GOT3 (cell line): ENCODE data around the gene SLC36A1.
"Not testable (repeated sequence)": the region's sequence is repeated elsewhere in the genome, so short reads cannot be mapped to it uniquely, and the experiment has no call there.

Source experiments
- DNase-seq: peaks from one replicate; lab custom pipeline; 2025; ENCODE audit warnings: mixed read lengths; lab: John Stamatoyannopoulos, UW

The SLC36A1 gene

GRCh38 chr5:151483647-151484046 lies 36.2 kb downstream of the SLC36A1 start:
- DNase-seq = no peak

GRCh38 chr5:151487544-151487943 lies 40.1 kb downstream of the SLC36A1 start:
- no peak for DNase-seq

- DNase-seq = no peak
Observed at GRCh38 chr5:151490627-151491026, 43.2 kb downstream of the SLC36A1 start.

GRCh38 chr5:151491062-151491461 lies 43.7 kb downstream of the SLC36A1 start:
- DNase-seq = no peak

- no peak for DNase-seq
Observed at GRCh38 chr5:151492729-151493128, 45.3 kb downstream of the SLC36A1 start.

GRCh38 chr5:151493665-151494064 lies 46.3 kb downstream of the SLC36A1 start:
- DNase-seq = no peak

GRCh38 chr5:151495320-151495719 lies 47.9 kb downstream of the SLC36A1 start:
- DNase-seq = no peak

GRCh38 chr5:151496041-151496484 lies 48.7 kb downstream of the SLC36A1 start:
- DNase-seq = no peak

- no peak for DNase-seq
Observed at GRCh38 chr5:151497391-151498002, 50.1 kb downstream of the SLC36A1 start.

- no peak for DNase-seq
Observed at GRCh38 chr5:151498395-151499155, 51.2 kb downstream of the SLC36A1 start.

- DNase-seq = no peak
Observed at GRCh38 chr5:151499501-151500035, 52.2 kb downstream of the SLC36A1 start.

GRCh38 chr5:151504006-151504405 lies 56.6 kb downstream of the SLC36A1 start:
- no peak for DNase-seq

GRCh38 chr5:151508308-151508707 lies 60.9 kb downstream of the SLC36A1 start:
- not testable (repeated sequence) for DNase-seq

GRCh38 chr5:151509231-151509630 lies 61.8 kb downstream of the SLC36A1 start:
- DNase-seq = no peak

GRCh38 chr5:151509836-151510235 lies 62.4 kb downstream of the SLC36A1 start:
- DNase-seq = no peak

GRCh38 chr5:151517122-151517920 lies 69.9 kb downstream of the SLC36A1 start:
- no peak for DNase-seq

- DNase-seq = no peak
Observed at GRCh38 chr5:151520294-151520693, 72.9 kb downstream of the SLC36A1 start.

GRCh38 chr5:151522226-151522625 lies 74.8 kb downstream of the SLC36A1 start:
- no peak for DNase-seq

GRCh38 chr5:151523335-151523734 lies 75.9 kb downstream of the SLC36A1 start:
- DNase-seq = no peak

- DNase-seq = no peak
Observed at GRCh38 chr5:151528153-151528552, 80.8 kb downstream of the SLC36A1 start.

- no peak for DNase-seq
Observed at GRCh38 chr5:151528996-151529395, 81.6 kb downstream of the SLC36A1 start.

GRCh38 chr5:151531581-151531980 lies 84.2 kb downstream of the SLC36A1 start:
- no peak for DNase-seq
